NT2/D1 (cell line): ENCODE measurements around the gene LRRC3C.

Source experiments
- DNase-seq: peaks from one replicate; pipeline ENCODE4 v3.0.0-alpha.2; 2011; ENCODE audit warnings: low read depth, low spot score
- H3K27me3 ChIP-seq: 2 replicates; pipeline ENCODE4 v1.6.0; 2011; ENCODE audit warnings: mild to moderate bottlenecking; ENCODE audit not compliant: insufficient read length, insufficient read depth
- H3K36me3 ChIP-seq: 2 replicates; pipeline ENCODE4 v1.6.1; 2011; ENCODE audit warnings: mild to moderate bottlenecking, low read length, mixed read lengths; ENCODE audit not compliant: insufficient read depth, insufficient read length
- H3K4me1 ChIP-seq: 2 replicates; pipeline ENCODE4 v1.5.1; 2011; ENCODE audit not compliant: insufficient read depth, insufficient read length
- H3K4me3 ChIP-seq: 2 replicates; pipeline ENCODE4 v1.5.1; 2011; ENCODE audit warnings: low read depth; ENCODE audit not compliant: insufficient read length
- H3K9ac ChIP-seq: 2 replicates; pipeline ENCODE4 v1.6.0; 2011; ENCODE audit warnings: low read depth; ENCODE audit not compliant: insufficient read length
- H3K9me3 ChIP-seq: 2 replicates; pipeline ENCODE4 v1.5.1; 2011; ENCODE audit warnings: mild to moderate bottlenecking, low read length; ENCODE audit not compliant: insufficient read depth
- SUZ12 ChIP-seq: IDR thresholded peaks from 2 replicates; pipeline ENCODE4 v1.6.1; 2011; ENCODE audit not compliant: insufficient read length, insufficient read depth; ENCODE audit errors: extremely low read depth
- YY1 ChIP-seq: IDR thresholded peaks from 2 replicates; pipeline ENCODE4 v1.6.1; 2011; ENCODE audit not compliant: insufficient read length, insufficient read depth
- ZNF274 ChIP-seq: IDR thresholded peaks from 2 replicates; pipeline ENCODE4 v1.6.1; 2011; ENCODE audit warnings: mild to moderate bottlenecking, low read depth, low read length

Gene LRRC3C

DNA sequence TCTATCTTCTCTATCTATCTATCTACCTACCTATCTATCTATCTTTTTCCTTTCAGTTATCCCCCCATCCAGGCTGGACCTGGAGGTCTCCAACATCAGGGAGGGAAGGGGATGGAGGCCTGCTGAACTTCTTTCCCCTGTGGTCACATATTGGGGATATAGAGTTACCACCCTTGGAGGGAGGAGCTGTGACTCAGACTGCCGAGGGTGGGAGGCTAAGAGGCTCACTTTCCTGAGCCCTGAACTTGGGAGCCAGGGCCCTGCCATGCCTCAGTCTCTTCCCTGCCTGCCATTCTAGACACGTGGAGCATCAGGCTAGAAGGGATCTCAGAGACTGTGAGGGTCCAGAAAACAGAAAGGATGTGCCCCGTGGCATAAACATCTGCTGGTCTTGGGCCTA, 8.4 kb downstream of the LRRC3C start:
- H3K9ac ChIP-seq, result peak overlapping the region; percentile 16
- H3K27me3 ChIP-seq, result no peaks in the 10 kb centered on the region
- DNase-seq, result no peak
- no peaks in the 10 kb centered on the region for H3K9me3 ChIP-seq
- TF ChIP-seq SUZ12 (no peak), ZNF274 (no peak), YY1 (no peak)
- H3K4me1 ChIP-seq, result peaks cover 13% of the 10 kb centered on the region
- H3K4me3 ChIP-seq, result no peak overlapping the region
- H3K36me3 ChIP-seq, result no peaks in the 10 kb centered on the region

DNA sequence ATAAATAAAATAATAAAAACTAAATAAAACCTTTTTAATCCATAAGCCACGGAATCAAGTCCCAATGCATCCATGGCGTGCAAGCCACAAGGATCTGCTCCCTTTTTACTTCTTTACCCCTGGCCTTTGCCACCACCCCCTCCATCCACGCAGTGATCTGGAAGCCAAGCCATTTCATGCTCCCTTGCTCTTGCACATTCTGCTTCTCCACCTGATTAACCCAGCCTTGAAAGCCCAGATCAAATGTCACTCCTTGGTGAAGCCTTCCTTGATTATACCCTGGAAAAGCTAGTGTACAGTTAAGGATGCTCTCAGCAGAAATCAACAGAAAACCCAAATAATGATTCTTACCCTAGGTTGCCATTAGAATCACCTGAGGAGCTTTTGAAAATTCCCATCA, 9.9 kb downstream of the LRRC3C start:
- Histone ChIP-seq H3K27me3 (no peaks in the 10 kb centered on the region), H3K9me3 (no peaks in the 10 kb centered on the region; the same call in 1 of the 2 replicates), H3K4me3 (no peak overlapping the region), H3K9ac (no peak overlapping the region), H3K4me1 (peaks cover 13% of the 10 kb centered on the region), H3K36me3 (no peaks in the 10 kb centered on the region)
- TF ChIP-seq ZNF274 (no peak), SUZ12 (no peak), YY1 (no peak)
- DNase-seq, result no peak

DNA sequence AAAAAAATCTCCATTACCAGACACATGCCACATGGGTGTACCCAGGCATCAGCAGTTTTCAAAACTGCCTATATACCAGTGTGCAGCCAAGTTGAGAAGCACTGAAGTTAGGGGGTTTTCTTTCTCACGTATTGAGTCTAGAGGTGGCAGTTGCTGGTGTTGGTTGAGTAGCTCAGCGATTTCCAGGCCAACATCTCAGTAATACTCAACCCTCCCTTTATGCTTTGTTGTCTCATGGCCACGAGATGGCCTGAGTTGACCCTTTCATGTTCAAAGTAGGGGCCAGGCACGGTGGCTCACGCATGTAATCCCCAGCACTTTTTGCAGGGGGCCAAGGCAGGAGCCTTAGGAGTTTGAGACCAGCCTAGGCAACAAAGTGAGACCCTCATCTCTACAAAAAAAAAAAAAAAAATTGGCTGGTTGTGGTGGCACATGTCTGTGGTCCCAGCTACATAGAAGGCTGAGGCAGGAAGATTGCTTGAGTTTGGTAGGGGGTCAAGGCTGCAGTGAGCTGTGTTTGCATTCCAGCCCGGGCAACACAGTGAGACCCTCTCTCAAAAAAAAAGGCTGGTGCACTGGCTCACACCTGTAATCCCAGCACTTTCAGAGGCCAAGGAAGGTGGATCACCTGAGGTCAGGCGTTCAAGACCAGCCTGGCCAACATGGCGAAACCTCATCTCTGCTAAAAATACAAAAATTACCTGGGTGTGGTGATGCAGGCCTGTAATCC, 10.8 kb downstream of the LRRC3C start:
- no peak overlapping the region for H3K4me3 ChIP-seq
- H3K27me3 ChIP-seq, result peaks cover 7% of the 10 kb centered on the region
- H3K36me3 ChIP-seq, result no peaks in the 10 kb centered on the region
- no peak overlapping the region for H3K9ac ChIP-seq
- DNase-seq, result no peak
- H3K9me3 ChIP-seq, result no peaks in the 10 kb centered on the region; the same call in 1 of the 2 replicates
- peaks cover 13% of the 10 kb centered on the region for H3K4me1 ChIP-seq
- TF ChIP-seq SUZ12 (no peak), YY1 (no peak), ZNF274 (no peak)

DNA sequence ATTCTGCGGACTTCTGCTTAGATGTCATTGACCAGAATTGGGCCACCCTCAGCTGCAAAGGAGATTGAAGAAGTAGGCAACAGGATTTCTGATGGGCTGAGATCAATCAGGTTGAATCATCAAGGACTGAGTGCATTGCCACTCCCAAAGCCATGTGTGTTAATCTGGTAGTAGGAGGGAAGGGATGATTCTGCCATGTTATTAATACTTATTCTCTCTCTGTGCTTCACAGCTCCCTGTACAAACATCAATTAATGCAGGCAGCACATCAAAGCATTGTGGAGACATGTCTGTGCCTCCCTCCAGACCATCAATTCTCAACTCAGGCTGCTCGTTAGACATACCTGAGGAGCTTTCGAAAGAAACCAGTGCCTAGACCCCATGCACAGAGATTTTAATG, 11.6 kb downstream of the LRRC3C start:
- no peak for TF ChIP-seq YY1
- TF ChIP-seq ZNF274, result no peak
- TF ChIP-seq SUZ12, result no peak
- Histone ChIP-seq H3K9ac (no peak overlapping the region), H3K4me1 (peaks cover 9% of the 10 kb centered on the region), H3K36me3 (no peaks in the 10 kb centered on the region), H3K27me3 (peaks cover 8% of the 10 kb centered on the region), H3K9me3 (no peaks in the 10 kb centered on the region; the same call in 1 of the 2 replicates), H3K4me3 (no peak overlapping the region)
- no peak for DNase-seq

DNA sequence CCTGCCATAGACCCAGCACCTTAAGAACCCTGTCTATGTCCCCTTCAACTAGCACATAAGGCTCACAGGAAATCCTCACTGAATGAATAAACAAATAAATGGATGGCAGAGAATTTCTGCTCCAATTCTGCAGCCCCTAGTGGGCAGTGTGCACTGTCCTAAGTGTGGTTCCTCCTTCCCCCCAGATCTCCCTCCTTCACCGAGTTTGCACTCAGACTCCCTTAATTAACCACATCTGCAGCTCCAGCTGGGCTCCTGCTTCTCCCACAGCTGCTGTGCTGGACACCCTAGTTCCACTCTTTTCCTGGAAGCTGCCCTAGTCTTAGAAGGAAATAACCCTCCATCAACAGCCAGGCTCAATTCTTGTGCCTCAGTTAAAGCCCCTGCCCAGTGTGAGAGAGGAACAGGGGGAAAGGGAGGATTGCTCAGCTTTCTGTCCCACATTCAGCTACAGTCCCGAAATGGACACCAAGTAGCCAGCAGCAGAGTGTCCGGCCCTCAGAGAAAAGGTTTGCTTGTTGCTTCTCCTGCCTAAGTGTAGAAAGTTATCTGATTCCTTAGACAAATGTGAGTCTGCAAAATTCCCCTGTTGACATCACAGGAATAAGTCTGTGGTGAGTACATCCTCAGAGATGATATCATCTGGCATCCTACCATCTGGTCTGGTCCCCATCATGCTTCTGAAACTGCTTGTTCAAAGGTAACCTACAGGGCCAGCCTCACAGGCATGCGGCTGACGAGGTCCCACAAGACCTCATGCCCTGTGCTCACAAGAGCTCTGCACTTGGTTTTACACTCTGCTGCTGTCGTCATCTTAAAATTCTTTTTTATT, 12.3 kb downstream of the LRRC3C start:
- H3K9ac ChIP-seq, result no peak overlapping the region
- H3K4me1 ChIP-seq, result peaks cover 9% of the 10 kb centered on the region
- peaks cover 8% of the 10 kb centered on the region for H3K27me3 ChIP-seq
- H3K36me3 ChIP-seq, result no peaks in the 10 kb centered on the region
- TF ChIP-seq YY1, result no peak
- TF ChIP-seq SUZ12, result no peak
- TF ChIP-seq ZNF274, result no peak
- H3K9me3 ChIP-seq, result no peaks in the 10 kb centered on the region; the same call in 1 of the 2 replicates
- no peak overlapping the region for H3K4me3 ChIP-seq
- no peak for DNase-seq

DNA sequence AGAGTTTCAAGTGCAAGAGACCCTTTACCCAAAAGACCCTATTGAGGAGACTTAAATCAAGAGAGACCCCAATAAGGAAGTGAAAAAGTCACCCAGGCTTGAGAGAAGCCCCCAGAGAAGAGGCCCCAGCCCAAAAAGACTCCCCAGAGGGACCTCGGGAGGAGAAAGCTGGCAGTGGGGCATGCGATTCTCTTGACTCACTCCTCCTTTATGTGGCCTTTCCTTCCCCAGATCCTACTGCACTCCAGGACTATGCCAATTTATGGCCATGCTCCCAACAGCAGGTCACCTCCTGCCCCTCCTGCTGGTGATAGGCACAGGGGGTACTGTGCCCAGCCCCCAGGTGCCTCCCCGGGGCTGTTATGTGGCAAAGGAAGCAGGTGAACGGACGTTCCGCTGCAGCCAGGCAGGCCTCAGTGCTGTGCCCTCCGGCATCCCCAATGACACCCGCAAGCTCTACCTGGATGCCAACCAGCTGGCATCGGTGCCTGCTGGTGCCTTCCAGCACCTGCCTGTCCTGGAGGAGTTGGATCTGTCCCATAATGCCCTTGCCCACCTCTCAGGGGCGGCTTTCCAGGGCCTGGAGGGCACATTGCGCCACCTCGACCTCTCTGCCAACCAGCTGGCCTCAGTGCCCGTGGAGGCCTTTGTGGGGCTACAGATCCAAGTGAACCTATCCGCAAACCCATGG, 16.3 kb downstream of the LRRC3C start:
- Histone ChIP-seq H3K36me3 (no peaks in the 10 kb centered on the region), H3K9me3 (no peaks in the 10 kb centered on the region; the same call in 1 of the 2 replicates), H3K27me3 (peaks cover 8% of the 10 kb centered on the region), H3K9ac (no peak overlapping the region), H3K4me1 (peaks cover 12% of the 10 kb centered on the region), H3K4me3 (no peak overlapping the region)
- TF ChIP-seq SUZ12 (no peak), YY1 (no peak), ZNF274 (no peak)
- DNase-seq, result no peak

DNA sequence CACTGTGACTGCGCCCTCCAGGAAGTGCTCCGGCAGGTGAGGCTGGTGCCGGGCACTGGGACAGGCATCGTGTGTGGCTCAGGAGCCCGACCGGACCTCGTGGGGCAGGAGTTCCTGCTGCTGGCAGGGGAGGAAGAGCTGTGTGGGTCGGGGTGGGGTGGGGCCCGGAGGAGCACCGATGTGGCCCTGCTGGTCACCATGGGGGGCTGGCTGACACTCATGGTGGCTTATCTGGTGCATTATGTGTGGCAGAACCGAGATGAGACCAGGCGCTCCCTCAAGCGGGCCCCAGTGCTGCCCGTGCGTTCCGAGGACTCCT, 16.8 kb downstream of the LRRC3C start:
- H3K27me3 ChIP-seq, result peaks cover 8% of the 10 kb centered on the region
- H3K4me1 ChIP-seq, result peaks cover 12% of the 10 kb centered on the region
- H3K36me3 ChIP-seq, result no peaks in the 10 kb centered on the region
- H3K4me3 ChIP-seq, result no peak overlapping the region
- TF ChIP-seq YY1 (no peak), SUZ12 (no peak)
- no peak overlapping the region for H3K9ac ChIP-seq
- no peaks in the 10 kb centered on the region; the same call in 1 of the 2 replicates for H3K9me3 ChIP-seq
- no peak for DNase-seq
